ENCODE measurements around the gene ITK. TPM values are rescaled to one million over a fixed set of nuclear protein-coding genes. Genes with fewer than 3 reads are reported as not detected.
"Not testable (repeated sequence)": the region's sequence is repeated elsewhere in the genome, so short reads cannot be mapped to it uniquely, and the experiment has no call there.

ITK gene
- total RNA-seq, 6 experiments from 2014 or later, result not detected

DNA sequence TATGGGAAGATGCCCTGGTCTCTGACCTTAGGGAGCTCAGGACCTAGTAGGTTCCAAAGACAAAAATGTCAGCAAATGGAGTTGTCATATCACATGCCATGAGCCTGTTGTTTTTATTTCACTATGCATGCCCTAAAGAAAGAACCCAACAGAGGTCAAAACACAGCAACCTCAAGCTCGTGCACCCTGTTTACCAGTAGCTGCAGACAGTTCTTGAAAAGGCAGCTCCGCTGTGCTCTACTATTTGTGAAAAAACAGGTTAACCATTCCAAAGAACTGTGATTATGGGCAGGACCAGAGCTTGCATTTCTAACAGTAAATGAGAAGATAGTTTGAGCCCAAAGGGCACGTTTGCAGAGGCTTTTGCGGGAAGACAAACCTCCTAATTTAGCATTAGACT is 22.8 kb downstream of the ITK start:
- TF ChIP-seq, protein P1, sequence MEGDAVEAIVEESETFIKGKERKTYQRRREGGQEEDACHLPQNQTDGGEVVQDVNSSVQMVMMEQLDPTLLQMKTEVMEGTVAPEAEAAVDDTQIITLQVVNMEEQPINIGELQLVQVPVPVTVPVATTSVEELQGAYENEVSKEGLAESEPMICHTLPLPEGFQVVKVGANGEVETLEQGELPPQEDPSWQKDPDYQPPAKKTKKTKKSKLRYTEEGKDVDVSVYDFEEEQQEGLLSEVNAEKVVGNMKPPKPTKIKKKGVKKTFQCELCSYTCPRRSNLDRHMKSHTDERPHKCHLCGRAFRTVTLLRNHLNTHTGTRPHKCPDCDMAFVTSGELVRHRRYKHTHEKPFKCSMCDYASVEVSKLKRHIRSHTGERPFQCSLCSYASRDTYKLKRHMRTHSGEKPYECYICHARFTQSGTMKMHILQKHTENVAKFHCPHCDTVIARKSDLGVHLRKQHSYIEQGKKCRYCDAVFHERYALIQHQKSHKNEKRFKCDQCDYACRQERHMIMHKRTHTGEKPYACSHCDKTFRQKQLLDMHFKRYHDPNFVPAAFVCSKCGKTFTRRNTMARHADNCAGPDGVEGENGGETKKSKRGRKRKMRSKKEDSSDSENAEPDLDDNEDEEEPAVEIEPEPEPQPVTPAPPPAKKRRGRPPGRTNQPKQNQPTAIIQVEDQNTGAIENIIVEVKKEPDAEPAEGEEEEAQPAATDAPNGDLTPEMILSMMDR (IDR thresholded peaks at IDR 0.05), result no peak
- Mint-ChIP-seq H3K4me1 (ENCODE audit: low read depth) (no peaks in the 10 kb centered on the region), H3K4me3 (no peak overlapping the region), H3K27ac (no peak overlapping the region), H3K36me3 (ENCODE audit: low read depth) (no peaks in the 10 kb centered on the region), H3K27me3 (ENCODE audit: insufficient read depth) (peaks cover 2% of the 10 kb centered on the region), H3K9me3 (no peaks in the 10 kb centered on the region)
- no peak for DNase-seq

DNA sequence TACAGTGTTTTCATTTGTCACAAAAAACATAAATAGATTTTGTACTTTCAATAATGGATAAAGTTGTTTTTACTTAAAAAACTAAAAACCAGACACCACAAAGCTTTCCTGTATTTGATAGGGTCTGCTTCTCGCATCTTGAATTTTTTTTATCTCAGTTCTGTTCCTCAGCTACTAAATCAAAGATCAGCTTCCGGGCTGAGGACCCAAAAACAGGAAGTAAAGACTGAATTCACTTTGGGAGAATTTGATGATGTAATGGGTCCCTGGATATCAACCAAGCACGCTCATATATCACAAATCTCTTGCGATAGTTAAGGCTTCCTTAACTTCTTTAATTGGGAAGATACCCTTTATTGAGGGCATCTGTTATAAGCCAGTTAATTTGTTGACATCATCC is 24.1 kb downstream of the ITK start:
- Mint-ChIP-seq H3K27ac (no peak overlapping the region), H3K4me1 (ENCODE audit: low read depth) (no peaks in the 10 kb centered on the region), H3K4me3 (no peak overlapping the region), H3K27me3 (ENCODE audit: insufficient read depth) (peaks cover 2% of the 10 kb centered on the region), H3K36me3 (ENCODE audit: low read depth) (no peaks in the 10 kb centered on the region), H3K9me3 (no peaks in the 10 kb centered on the region)
- TF ChIP-seq, protein P1 (IDR thresholded peaks at IDR 0.05), result no peak
- DNase-seq, result no peak

DNA sequence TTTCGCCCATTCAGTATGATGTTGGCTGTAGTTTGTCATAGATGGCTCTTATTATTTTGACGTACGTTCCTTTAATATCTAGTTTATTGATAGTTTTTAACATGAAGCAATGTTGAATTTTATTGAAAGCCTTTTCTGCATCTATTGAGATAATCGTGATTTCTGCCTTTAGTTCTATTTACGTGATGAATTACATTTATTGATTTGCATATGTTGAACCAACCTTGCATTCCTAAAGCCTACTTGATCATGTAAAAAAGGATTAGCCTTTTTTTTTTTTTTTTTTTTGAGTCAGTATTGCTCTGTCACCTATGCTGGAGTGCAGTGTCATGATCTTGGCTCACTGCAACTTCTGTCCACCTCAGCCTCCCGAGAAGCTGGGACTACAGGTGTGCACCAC is 25.1 kb downstream of the ITK start:
- no peak for DNase-seq
- no peaks in the 10 kb centered on the region for H3K36me3 Mint-ChIP-seq (ENCODE audit: low read depth)
- TF ChIP-seq, protein P1 (IDR thresholded peaks at IDR 0.05), result no peak
- H3K27me3 Mint-ChIP-seq (ENCODE audit: insufficient read depth), result peaks cover 2% of the 10 kb centered on the region
- no peak overlapping the region for H3K27ac Mint-ChIP-seq
- no peak overlapping the region for H3K4me3 Mint-ChIP-seq
- no peaks in the 10 kb centered on the region for H3K9me3 Mint-ChIP-seq
- no peaks in the 10 kb centered on the region for H3K4me1 Mint-ChIP-seq (ENCODE audit: low read depth)

DNA sequence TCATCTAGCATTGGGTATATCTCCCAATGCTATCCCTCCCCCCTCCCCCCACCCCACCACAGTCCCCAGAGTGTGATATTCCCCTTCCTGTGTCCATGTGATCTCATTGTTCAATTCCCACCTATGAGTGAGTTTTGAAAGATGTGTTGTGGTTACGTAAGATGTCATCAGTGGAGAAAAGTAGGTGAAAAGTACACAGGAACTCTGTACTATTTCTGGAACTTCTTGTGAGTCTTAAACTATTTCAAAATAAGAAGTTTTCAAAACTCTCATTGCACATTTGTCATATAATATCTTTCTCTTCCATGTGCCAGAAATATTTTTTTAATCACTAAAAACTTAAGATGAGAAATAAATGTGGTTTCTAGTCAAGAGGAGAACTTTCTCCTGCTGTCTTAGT is 30.0 kb downstream of the ITK start:
- H3K9me3 Mint-ChIP-seq; DNase-seq; H3K36me3 Mint-ChIP-seq (ENCODE audit: low read depth); H3K4me1 Mint-ChIP-seq (ENCODE audit: low read depth); H3K27ac Mint-ChIP-seq; H3K4me3 Mint-ChIP-seq: not testable (repeated sequence)
- peaks cover 12% of the 10 kb centered on the region for H3K27me3 Mint-ChIP-seq (ENCODE audit: insufficient read depth)

DNA sequence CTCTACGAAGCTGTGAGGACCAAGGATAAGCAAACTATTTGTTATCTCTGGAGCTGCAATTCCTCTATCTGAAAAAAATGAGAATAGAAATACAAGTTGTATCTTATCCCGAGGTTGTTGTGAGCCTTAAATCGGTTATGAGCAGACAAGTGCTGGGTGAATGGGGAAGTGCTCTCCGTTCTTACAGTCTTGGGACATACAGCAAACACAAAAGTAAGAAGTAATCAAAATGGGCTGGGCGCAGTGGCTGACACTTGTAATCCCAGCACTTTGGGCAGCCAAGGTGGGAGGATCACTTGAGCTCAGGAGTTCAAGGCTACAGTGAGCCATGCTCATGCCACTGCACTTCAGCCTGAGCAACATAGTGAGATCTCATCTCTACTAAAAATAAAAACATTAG is 31.7 kb downstream of the ITK start:
- TF ChIP-seq, protein P1 (IDR thresholded peaks at IDR 0.05), result no peak
- H3K36me3 Mint-ChIP-seq (ENCODE audit: low read depth), result no peaks in the 10 kb centered on the region
- no peaks in the 10 kb centered on the region for H3K9me3 Mint-ChIP-seq
- H3K27ac Mint-ChIP-seq, result no peak overlapping the region
- peaks cover 15% of the 10 kb centered on the region for H3K27me3 Mint-ChIP-seq (ENCODE audit: insufficient read depth)
- H3K4me1 Mint-ChIP-seq (ENCODE audit: low read depth), result no peaks in the 10 kb centered on the region
- DNase-seq, result no peak
- no peak overlapping the region for H3K4me3 Mint-ChIP-seq

DNA sequence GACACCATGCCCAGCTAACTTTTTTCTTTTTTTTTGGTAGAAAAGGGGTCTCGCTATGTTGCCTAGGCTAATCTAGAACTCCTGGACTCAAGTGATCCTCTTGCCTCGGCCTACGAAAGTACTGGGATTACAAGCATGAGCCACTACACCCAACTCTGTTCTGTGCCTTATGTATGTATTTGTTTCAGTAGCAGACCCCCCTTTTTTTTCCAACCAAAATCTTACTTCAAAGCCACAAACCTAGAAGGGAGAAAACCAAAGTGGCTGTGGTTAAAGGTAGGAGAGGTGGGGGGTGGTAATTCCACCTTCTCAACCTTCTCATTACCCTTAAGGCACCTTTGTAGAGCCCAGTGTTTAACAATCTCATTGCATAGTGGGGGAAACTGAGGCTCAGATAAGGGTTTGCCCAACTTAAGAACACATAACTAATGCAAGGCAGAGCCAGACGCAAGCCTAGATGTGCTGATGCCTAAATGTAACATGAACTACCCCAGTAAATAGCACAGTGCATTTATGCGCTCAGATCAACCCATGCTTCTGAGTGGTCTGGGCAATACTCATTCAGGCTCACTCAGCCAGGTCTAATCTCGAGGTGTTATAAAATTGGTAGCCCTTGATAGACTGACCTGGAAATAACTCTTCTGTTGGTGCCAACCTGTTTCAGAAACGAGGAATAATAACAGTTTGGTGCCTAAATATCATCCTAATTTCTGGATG is 33.0 kb downstream of the ITK start:
- no peaks in the 10 kb centered on the region for H3K9me3 Mint-ChIP-seq
- no peaks in the 10 kb centered on the region for H3K4me1 Mint-ChIP-seq (ENCODE audit: low read depth)
- H3K4me3 Mint-ChIP-seq, result no peak overlapping the region
- DNase-seq, result no peak
- H3K27ac Mint-ChIP-seq, result no peak overlapping the region
- H3K36me3 Mint-ChIP-seq (ENCODE audit: low read depth), result no peaks in the 10 kb centered on the region
- H3K27me3 Mint-ChIP-seq (ENCODE audit: insufficient read depth), result peaks cover 15% of the 10 kb centered on the region
- TF ChIP-seq, protein P1 (IDR thresholded peaks at IDR 0.05), result no peak

All from HFFc6 (cell line).